GM19035 (cell line): ENCODE measurements around the gene APP.

ENCODE experiments used
- ATAC-seq: cut with Tn5 transposase; IDR thresholded peaks from one replicate; pipeline ENCODE4 v1.9.1; 2021; ENCODE audit not compliant: unreplicated experiment

APP gene

GRCh38 chr21:25837533-25838265 lies 332.9 kb downstream of the APP start:
- no peak for ATAC-seq

- no peak for ATAC-seq
Measured at GRCh38 chr21:25836396-25836795, 334.2 kb downstream of the APP start.

GRCh38 chr21:25834381-25834780 lies 336.2 kb downstream of the APP start:
- ATAC-seq: no peak

GRCh38 chr21:25831300-25831960 lies 339.1 kb downstream of the APP start:
- ATAC-seq: no peak
